HCT116 (cell line): ENCODE measurements around the gene DNAH9. TPM values are rescaled to one million over a fixed set of nuclear protein-coding genes. Genes with fewer than 3 reads are reported as not detected.

Experiments
- ATAC-seq: fragments of 200-7000 bp; cut with Tn5 transposase; 2 replicates; pipeline ENCODE4 v1.9.1; 2020; ENCODE audit warnings: mild to moderate bottlenecking, moderate library complexity
- BruUV-seq: library from RNA; stranded (reverse); fragments of 400-500 nt; replicated peaks from 2 replicates; lab custom pipeline; 2021; lab: Mats Ljungman, UMichigan
- CTCF ChIA-PET: fragments of 300-600 bp; sonication (Branson Sonifier 250); formaldehyde crosslinking; loops from one replicate; lab custom pipeline; 2021; ENCODE audit warnings: antibody characterized with exemption; lab: Charles Lee
- POLR2A ChIA-PET: fragments of 300-600, 350-600 bp; sonication (Branson Sonifier 250); formaldehyde crosslinking; loops from one replicate; lab custom pipeline; 2021; ENCODE audit warnings: antibody characterized with exemption; lab: Charles Lee
- RAD21 ChIA-PET, 2 experiments: fragments of 300-600 bp; sonication (Branson Sonifier 250); formaldehyde crosslinking; loops; one replicate each; lab custom pipeline; 2023; ENCODE audit warnings: low total read pairs in 2 of 2; ENCODE audit not compliant: uncharacterized antibody in 2 of 2, unreplicated experiment in 2 of 2, low non-redundant PET in 1 of 2; lab: Charles Lee
- DNase-seq: peaks from one replicate; pipeline ENCODE4 v3.0.0-alpha.2; 2010; ENCODE audit warnings: low read depth, low spot score
- H2AFZ ChIP-seq: fragments of 200-600 bp; shearing (Covaris generic), sonication (generic); 2 replicates; pipeline ENCODE4 v1.6.1; 2017; ENCODE audit warnings: low read depth, mixed run types, mixed read lengths, antibody characterized with exemption, low read length; ENCODE audit not compliant: poor library complexity, severe bottlenecking
- H3K27ac ChIP-seq: 2 replicates; pipeline ENCODE4 v1.5.1; 2012; ENCODE audit warnings: low read depth, low read length
- H3K27me3 ChIP-seq: fragments of 200-600 bp; sonication (generic); 2 replicates; pipeline ENCODE4 v1.6.1; 2016; ENCODE audit warnings: mixed run types, low read length, mixed read lengths; ENCODE audit not compliant: insufficient read depth
- H3K36me3 ChIP-seq, 2 experiments: fragments of 200-500 bp in 1 of 2; fragments of 200-600 bp in 1 of 2; sonication (Bioruptor generic) in 1 of 2; sonication (generic) in 1 of 2; 2 replicates each; pipeline versions ENCODE4 v1.5.1 to v1.6.1; 2014 to 2016; ENCODE audit warnings: low read length in 2 of 2, inconsistent platforms in 1 of 2, mixed read lengths in 1 of 2, mixed run types in 1 of 2; ENCODE audit not compliant: insufficient read depth in 2 of 2, control insufficient read depth in 1 of 2
- H3K4me1 ChIP-seq, 2 experiments: fragments of 200-600 bp in 1 of 2; sonication (generic) in 1 of 2; 2 replicates each; pipeline versions ENCODE4 v1.5.1 to v1.6.1; 2012 to 2017; ENCODE audit warnings: low read length in 2 of 2, inconsistent platforms in 1 of 2, mild to moderate bottlenecking in 1 of 2, mixed read lengths in 1 of 2, mixed run types in 1 of 2, moderate library complexity in 1 of 2; ENCODE audit not compliant: insufficient read depth in 2 of 2, control insufficient read depth in 1 of 2
- H3K4me2 ChIP-seq: fragments of 200-600 bp; sonication (generic); 2 replicates; pipeline ENCODE4 v1.6.1; 2017; ENCODE audit warnings: mixed run types, low read length, mixed read lengths
- H3K4me3 ChIP-seq, 2 experiments: fragments of 200-600 bp in 1 of 2; sonication (generic) in 1 of 2; replicated peaks in 1 of 2; 2 replicates each; pipeline ENCODE4 v1.5.1; 2011 to 2016; ENCODE audit warnings: low read length in 2 of 2, control low read depth in 1 of 2, low read depth in 1 of 2, mild to moderate bottlenecking in 1 of 2, mixed read lengths in 1 of 2, mixed run types in 1 of 2
- H3K79me2 ChIP-seq: fragments of 200-600 bp; sonication (generic); 2 replicates; pipeline ENCODE4 v1.6.1; 2017; ENCODE audit warnings: mild to moderate bottlenecking, mixed run types, low read length, moderate library complexity, mixed read lengths; ENCODE audit not compliant: insufficient read depth
- H3K9ac ChIP-seq: fragments of 200-600 bp; sonication (generic); 2 replicates; pipeline ENCODE4 v1.6.1; 2016; ENCODE audit warnings: low read length, mixed read lengths
- H3K9me2 ChIP-seq: fragments of 200-600 bp; sonication (generic), shearing (Covaris generic); 2 replicates; pipeline ENCODE4 v1.6.1; 2017; ENCODE audit warnings: mixed run types, mild to moderate bottlenecking, moderate library complexity; ENCODE audit not compliant: insufficient read depth
- H3K9me3 ChIP-seq, 2 experiments: fragments of 200-500 bp in 1 of 2; fragments of 200-600 bp in 1 of 2; sonication (Bioruptor generic) in 1 of 2; sonication (generic) in 1 of 2; 2 replicates each; pipeline ENCODE4 v1.6.1; 2014 to 2017; ENCODE audit warnings: low read length in 2 of 2, mixed read lengths in 2 of 2, inconsistent platforms in 1 of 2, low read depth in 1 of 2, mild to moderate bottlenecking in 1 of 2, mixed run types in 1 of 2, moderate library complexity in 1 of 2; ENCODE audit not compliant: control insufficient read depth in 1 of 2, insufficient read depth in 1 of 2
- H4K20me1 ChIP-seq: fragments of 200-600 bp; sonication (generic), shearing (Covaris generic); 2 replicates; pipeline ENCODE4 v1.6.1; 2017; ENCODE audit warnings: mixed run types, mild to moderate bottlenecking, moderate library complexity; ENCODE audit not compliant: insufficient read depth
- CBX3 ChIP-seq: IDR thresholded peaks from 2 replicates; pipeline ENCODE4 v1.6.1; 2012; ENCODE audit warnings: low read depth
- CEBPB ChIP-seq: IDR thresholded peaks from 2 replicates; pipeline ENCODE4 v1.6.1; 2012; ENCODE audit warnings: low read depth
- EGR1 ChIP-seq: IDR thresholded peaks from 2 replicates; pipeline ENCODE4 v1.6.1; 2012; ENCODE audit warnings: low read depth
- ELF1 ChIP-seq: IDR thresholded peaks from 2 replicates; pipeline ENCODE4 v1.6.1; 2012; ENCODE audit warnings: low read depth, borderline replicate concordance
- EZH2 ChIP-seq: fragments of 200-600 bp; sonication (generic); IDR thresholded peaks from 2 replicates; pipeline ENCODE4 v1.6.1; 2017; ENCODE audit warnings: antibody characterized with exemption, mixed run types
- EZH2phosphoT487 ChIP-seq: fragments of 200-600 bp; IDR thresholded peaks from 2 replicates; pipeline ENCODE4 v1.6.1; 2018; ENCODE audit warnings: antibody characterized with exemption, borderline replicate concordance
- FOSL1 ChIP-seq: IDR thresholded peaks from 2 replicates; pipeline ENCODE4 v1.6.1; 2012; ENCODE audit warnings: low read depth
- JUND ChIP-seq: IDR thresholded peaks from 2 replicates; pipeline ENCODE4 v1.6.1; 2012
- MAX ChIP-seq: IDR thresholded peaks from 2 replicates; pipeline ENCODE4 v1.6.1; 2012
- POLR2AphosphoS5 ChIP-seq: IDR thresholded peaks from 2 replicates; pipeline ENCODE4 v1.6.1; 2011; ENCODE audit warnings: mild to moderate bottlenecking, low read depth, low read length, moderate library complexity
- SRF ChIP-seq: IDR thresholded peaks from 2 replicates; pipeline ENCODE4 v1.6.1; 2012; ENCODE audit warnings: low read depth
- TCF7L2 ChIP-seq: IDR thresholded peaks from 2 replicates; pipeline ENCODE4 v1.7.0; 2011; ENCODE audit warnings: borderline replicate concordance, inconsistent platforms; ENCODE audit not compliant: insufficient read depth, insufficient read length; ENCODE audit errors: extremely low read depth
- ZNF274 ChIP-seq: fragments of 200-500 bp; sonication (Bioruptor generic); IDR thresholded peaks from 2 replicates; pipeline ENCODE4 v1.6.1; 2014; ENCODE audit warnings: mild to moderate bottlenecking, low read depth, low read length, inconsistent platforms
- intact Hi-C: fragments of 100-400 bp; cut with micrococcal nuclease; formaldehyde crosslinking; loops from 2 replicates; pipeline ENCODE4 v1.10.0; 2022
- total RNA-seq: library from RNA; stranded (reverse); gene quantifications from one replicate; pipeline ENCODE4 v1.2.1, GENCODE V29; 2021; ENCODE audit not compliant: unreplicated experiment
- TF ChIP-seq, protein P1 (sequence below), 3 experiments: fragments of 200-600 bp in 1 of 3; sonication (generic) in 1 of 3; IDR thresholded peaks in 2 of 3; conservative IDR thresholded peaks in 1 of 3; 2 replicates each; pipeline ENCODE4 v1.5.1; 2012 to 2017; ENCODE audit warnings: low read depth in 2 of 3, low read length in 2 of 3, antibody characterized with exemption in 1 of 3, borderline replicate concordance in 1 of 3, control low read depth in 1 of 3, mild to moderate bottlenecking in 1 of 3, mixed read lengths in 1 of 3, mixed run types in 1 of 3, moderate library complexity in 1 of 3; ENCODE audit not compliant: insufficient read depth in 1 of 3

DNAH9 gene
- total RNA-seq, 1 experiment from 2014 or later = not detected

DNA sequence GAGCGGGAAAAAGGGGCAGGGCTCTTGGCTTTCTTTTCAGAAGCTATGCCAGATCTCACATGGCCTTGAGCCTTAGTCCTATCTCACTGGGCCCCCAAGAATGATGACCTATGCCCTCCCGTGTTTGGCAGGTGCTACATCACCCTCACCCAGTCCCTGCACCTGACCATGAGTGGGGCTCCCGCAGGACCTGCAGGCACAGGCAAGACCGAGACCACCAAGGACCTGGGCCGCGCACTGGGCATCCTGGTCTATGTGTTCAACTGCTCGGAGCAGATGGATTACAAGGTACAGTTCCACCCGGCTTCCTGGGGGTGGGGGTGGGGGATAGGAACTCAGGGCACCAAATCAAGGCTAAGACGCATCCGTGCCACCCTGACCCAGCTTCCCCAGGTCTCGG lies 120.9 kb downstream of the DNAH9 start:
- no peaks in the 10 kb centered on the region for H4K20me1 ChIP-seq
- H3K79me2 ChIP-seq = no peaks in the 10 kb centered on the region
- no peak overlapping the region for H3K9ac ChIP-seq
- intact Hi-C loops = no loop called here
- no peak overlapping the region for H3K4me2 ChIP-seq
- H3K27me3 ChIP-seq = peaks cover 16% of the 10 kb centered on the region
- H2AFZ ChIP-seq = no peak overlapping the region
- no peak overlapping the region for H3K27ac ChIP-seq
- DNase-seq = no peak
- ChIA-PET CTCF (no interaction called here), POLR2A (no interaction called here)
- H3K9me3 ChIP-seq = no peaks in the 10 kb centered on the region
- H3K36me3 ChIP-seq = no peaks in the 10 kb centered on the region
- no peak for TF ChIP-seq CEBPB
- TF ChIP-seq ZNF274 = no peak
- TF ChIP-seq CBX3 = no peak
- no peak for TF ChIP-seq MAX
- TF ChIP-seq, protein P1, sequence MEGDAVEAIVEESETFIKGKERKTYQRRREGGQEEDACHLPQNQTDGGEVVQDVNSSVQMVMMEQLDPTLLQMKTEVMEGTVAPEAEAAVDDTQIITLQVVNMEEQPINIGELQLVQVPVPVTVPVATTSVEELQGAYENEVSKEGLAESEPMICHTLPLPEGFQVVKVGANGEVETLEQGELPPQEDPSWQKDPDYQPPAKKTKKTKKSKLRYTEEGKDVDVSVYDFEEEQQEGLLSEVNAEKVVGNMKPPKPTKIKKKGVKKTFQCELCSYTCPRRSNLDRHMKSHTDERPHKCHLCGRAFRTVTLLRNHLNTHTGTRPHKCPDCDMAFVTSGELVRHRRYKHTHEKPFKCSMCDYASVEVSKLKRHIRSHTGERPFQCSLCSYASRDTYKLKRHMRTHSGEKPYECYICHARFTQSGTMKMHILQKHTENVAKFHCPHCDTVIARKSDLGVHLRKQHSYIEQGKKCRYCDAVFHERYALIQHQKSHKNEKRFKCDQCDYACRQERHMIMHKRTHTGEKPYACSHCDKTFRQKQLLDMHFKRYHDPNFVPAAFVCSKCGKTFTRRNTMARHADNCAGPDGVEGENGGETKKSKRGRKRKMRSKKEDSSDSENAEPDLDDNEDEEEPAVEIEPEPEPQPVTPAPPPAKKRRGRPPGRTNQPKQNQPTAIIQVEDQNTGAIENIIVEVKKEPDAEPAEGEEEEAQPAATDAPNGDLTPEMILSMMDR (IDR thresholded peaks at IDR 0.05 in 2 of 3, conservative IDR thresholded peaks at IDR 0.05 in 1 of 3; ENCODE audit: borderline replicate concordance in 1 of 3, insufficient read depth in 1 of 3, low read depth in 2 of 3, low read length in 2 of 3) = no peak
- no peak for TF ChIP-seq SRF
- TF ChIP-seq FOSL1 = no peak
- no peak for TF ChIP-seq EZH2
- TF ChIP-seq, all 23 proteins: peak for 0
- RAD21 ChIA-PET = no interaction called here
- no peaks in the 10 kb centered on the region for H3K4me1 ChIP-seq
- no TSS peak for BruUV-seq
- no peak overlapping the region for H3K4me3 ChIP-seq
- H3K9me2 ChIP-seq = no peaks in the 10 kb centered on the region
- ATAC-seq = no peak

DNA sequence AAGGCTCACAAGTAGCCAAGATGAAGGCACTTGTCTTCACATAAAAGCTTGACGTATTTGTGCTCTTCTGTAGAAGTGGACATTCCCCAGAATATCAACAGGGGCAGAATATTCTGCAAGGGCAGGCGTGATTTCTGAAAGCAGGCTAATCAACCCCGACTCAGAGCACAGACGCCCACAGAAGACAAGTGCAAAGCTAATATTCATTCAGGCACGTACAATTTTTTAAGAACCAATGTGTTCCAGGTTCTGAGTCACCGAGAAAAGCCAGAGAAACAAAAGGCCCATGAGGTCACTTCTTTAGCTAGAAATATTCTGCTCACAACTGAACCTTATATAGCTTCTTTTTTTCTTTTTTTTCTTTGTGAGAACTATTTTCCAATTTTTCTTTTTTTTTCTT lies 121.6 kb downstream of the DNAH9 start:
- no peaks in the 10 kb centered on the region for H3K9me3 ChIP-seq
- intact Hi-C loops = no loop called here
- no peaks in the 10 kb centered on the region for H3K36me3 ChIP-seq
- TF ChIP-seq EZH2phosphoT487 = no peak
- no peak for TF ChIP-seq JUND
- no peak for TF ChIP-seq POLR2AphosphoS5
- TF ChIP-seq TCF7L2 = no peak
- no peak for TF ChIP-seq CBX3
- TF ChIP-seq EGR1 = no peak
- TF ChIP-seq ELF1 = no peak
- CTCF ChIA-PET = no interaction called here
- no peaks in the 10 kb centered on the region for H3K9me2 ChIP-seq
- no peak overlapping the region for H3K4me2 ChIP-seq
- H3K4me3 ChIP-seq = no peak overlapping the region
- no peak overlapping the region for H3K27ac ChIP-seq
- POLR2A ChIA-PET = no interaction called here
- H2AFZ ChIP-seq = no peak overlapping the region
- H4K20me1 ChIP-seq = no peaks in the 10 kb centered on the region
- RAD21 ChIA-PET = no interaction called here
- DNase-seq (no peak), ATAC-seq (no peak)
- no peaks in the 10 kb centered on the region for H3K4me1 ChIP-seq
- H3K79me2 ChIP-seq = no peaks in the 10 kb centered on the region
- no peak overlapping the region for H3K9ac ChIP-seq
- peaks cover 16% of the 10 kb centered on the region for H3K27me3 ChIP-seq
- BruUV-seq = no TSS peak
